ENCODE data around the gene SLFN12L. TPM values are rescaled to one million over a fixed set of nuclear protein-coding genes. Genes with fewer than 3 reads are reported as not detected.
"Not testable (repeated sequence)": the region's sequence is repeated elsewhere in the genome, so short reads cannot be mapped to it uniquely, and the experiment has no call there.

SLFN12L gene
- total RNA-seq, 1 donor from 2014 or later = 0.92 TPM

- DNase-seq (ENCODE audit: low spot score) = no peak
- intact Hi-C loops (cut with DNase I) = no loop called here
Measured at GRCh38 chr17:35514564-35514963, 22.9 kb downstream of the SLFN12L start.

GRCh38 chr17:35510052-35510451, 27.4 kb downstream of the SLFN12L start:
- DNase-seq (ENCODE audit: low spot score) = no peak
- intact Hi-C loops (cut with DNase I) = no loop called here

GRCh38 chr17:35507714-35508113, 29.8 kb downstream of the SLFN12L start:
- DNase-seq (ENCODE audit: low spot score); intact Hi-C loops (cut with DNase I): not testable (repeated sequence)

- intact Hi-C loops (cut with DNase I) = no loop called here
- no peak for DNase-seq (ENCODE audit: low spot score)
Measured at GRCh38 chr17:35499548-35499947, 37.9 kb downstream of the SLFN12L start.

GRCh38 chr17:35498448-35499178, 38.9 kb downstream of the SLFN12L start:
- intact Hi-C loops (cut with DNase I) = no loop called here
- DNase-seq (ENCODE audit: low spot score) = no peak

GRCh38 chr17:35496451-35497290, 40.8 kb downstream of the SLFN12L start:
- intact Hi-C loops (cut with DNase I) = no loop called here
- DNase-seq (ENCODE audit: low spot score) = no peak

GRCh38 chr17:35493040-35493439, 44.4 kb downstream of the SLFN12L start:
- intact Hi-C loops (cut with DNase I) = no loop called here
- DNase-seq (ENCODE audit: low spot score) = no peak

- intact Hi-C loops (cut with DNase I) = no loop called here
- DNase-seq (ENCODE audit: low spot score) = no peak
Measured at GRCh38 chr17:35491417-35491816, 46.1 kb downstream of the SLFN12L start.

- no peak for DNase-seq (ENCODE audit: low spot score)
- intact Hi-C loops (cut with DNase I) = loop anchor here (5.0 kb wide), 1 partner anchor 43 kb away; the partner anchor contains the start of gene SLFN13
Measured at GRCh38 chr17:35489944-35490343, 47.5 kb downstream of the SLFN12L start.

- intact Hi-C loops (cut with DNase I) = loop anchor here (5.0 kb wide), 1 partner anchor 42 kb away; the partner anchor contains the start of gene SLFN13
- no peak for DNase-seq (ENCODE audit: low spot score)
Measured at GRCh38 chr17:35488991-35489390, 48.5 kb downstream of the SLFN12L start.

- intact Hi-C loops (cut with DNase I) = loop anchor here (5.0 kb wide), 1 partner anchor 40 kb away; the partner anchor contains the start of gene SLFN13
- peak; percentile 82 for DNase-seq (ENCODE audit: low spot score)
Measured at GRCh38 chr17:35486920-35487732, 50.4 kb downstream of the SLFN12L start.

- no peak for DNase-seq (ENCODE audit: low spot score)
- intact Hi-C loops (cut with DNase I) = no loop called here
Measured at GRCh38 chr17:35479271-35479670, 58.2 kb downstream of the SLFN12L start.

- intact Hi-C loops (cut with DNase I) = no loop called here
- DNase-seq (ENCODE audit: low spot score) = no peak
Measured at GRCh38 chr17:35477248-35477647, 60.2 kb downstream of the SLFN12L start.

- intact Hi-C loops (cut with DNase I) = no loop called here
- DNase-seq (ENCODE audit: low spot score) = no peak
Measured at GRCh38 chr17:35476283-35476820, 61.1 kb downstream of the SLFN12L start.

- DNase-seq (ENCODE audit: low spot score) = no peak
- intact Hi-C loops (cut with DNase I) = no loop called here
Measured at GRCh38 chr17:35468475-35468874, 69.0 kb downstream of the SLFN12L start.

GRCh38 chr17:35467824-35468223, 69.7 kb downstream of the SLFN12L start:
- intact Hi-C loops (cut with DNase I) = no loop called here
- no peak for DNase-seq (ENCODE audit: low spot score)

- DNase-seq (ENCODE audit: low spot score) = peak; percentile 81
- intact Hi-C loops (cut with DNase I) = no loop called here
Measured at GRCh38 chr17:35460354-35460851, 77.1 kb downstream of the SLFN12L start.

- DNase-seq (ENCODE audit: low spot score); intact Hi-C loops (cut with DNase I): not testable (repeated sequence)
Measured at GRCh38 chr17:35454035-35454434, 83.4 kb downstream of the SLFN12L start.

- intact Hi-C loops (cut with DNase I) = no loop called here
Measured at GRCh38 chr17:35453171-35453570, 84.3 kb downstream of the SLFN12L start.

More at GRCh38 chr17:35453171-35453570, 84.3 kb downstream of the SLFN12L start:
- DNase-seq (ENCODE audit: low spot score) = no peak
